Measurements from ENCODE around the gene RNF186.
"Not testable (repeated sequence)": the region's sequence is repeated elsewhere in the genome, so short reads cannot be mapped to it uniquely, and the experiment has no call there.

The RNF186 gene

DNA sequence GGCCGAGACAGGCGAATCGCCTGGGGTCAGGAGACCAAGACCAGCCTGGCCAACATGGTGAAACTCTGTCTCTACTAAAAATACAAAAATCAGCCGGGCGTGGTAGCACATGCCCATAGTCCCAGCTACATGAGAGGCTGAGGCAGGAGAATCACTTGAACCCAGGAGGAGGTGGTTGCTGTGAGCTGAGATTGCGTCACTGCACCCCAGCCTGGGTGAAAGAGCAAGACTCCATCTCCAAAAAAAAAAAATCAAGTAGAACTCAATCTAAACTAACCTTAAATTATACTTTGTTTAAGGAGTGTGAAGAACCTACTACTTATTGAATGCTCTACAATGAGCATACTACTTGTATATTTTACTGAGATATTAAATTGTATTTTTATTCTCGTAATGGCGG lies 30.5 kb upstream of the RNF186 start:
- no peak for DNase-seq (ENCODE audit: insufficient read length, low spot score)
- FAIRE-seq, result no peak
- no peak for TF ChIP-seq POLR2A (IDR thresholded peaks at IDR 0.05; ENCODE audit: low read depth, low read length)

DNA sequence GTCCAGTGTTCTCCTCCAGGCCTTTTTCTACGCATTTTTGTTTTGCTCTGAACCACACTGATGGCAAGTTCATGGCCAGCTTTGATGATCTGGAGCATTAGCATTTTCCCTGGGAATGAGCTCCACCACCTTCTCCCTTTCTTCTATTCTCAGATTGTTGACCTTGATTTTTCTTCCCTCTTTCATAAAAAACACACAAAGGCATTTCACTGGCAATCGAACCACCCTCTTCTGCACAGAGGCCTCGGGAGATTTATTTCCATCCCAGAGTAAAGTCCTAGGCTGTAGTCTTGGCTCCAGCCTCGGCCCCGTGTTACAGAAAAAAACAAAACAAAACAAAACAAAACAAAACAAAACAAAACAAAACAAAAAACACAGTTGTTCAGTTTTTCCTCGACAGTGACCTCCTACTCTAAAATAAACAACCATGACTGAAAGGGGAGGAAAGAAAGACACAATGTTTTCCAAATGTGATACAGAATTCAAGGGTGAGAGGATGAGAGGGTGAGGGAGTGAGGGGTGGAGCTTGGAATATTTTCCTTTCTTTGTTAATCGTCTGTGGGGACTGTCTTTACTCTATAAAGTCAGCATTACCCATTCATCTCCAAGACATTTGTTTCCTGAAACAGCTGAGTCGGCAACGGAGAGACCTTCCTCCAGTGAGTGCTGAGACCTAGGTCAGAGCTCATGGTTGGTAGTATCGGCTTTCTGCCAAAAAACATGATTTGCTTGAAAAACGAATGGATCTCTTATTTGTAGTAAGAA lies 29.8 kb upstream of the RNF186 start:
- no peak for TF ChIP-seq POLR2A (IDR thresholded peaks at IDR 0.05; ENCODE audit: low read depth, low read length)

DNA sequence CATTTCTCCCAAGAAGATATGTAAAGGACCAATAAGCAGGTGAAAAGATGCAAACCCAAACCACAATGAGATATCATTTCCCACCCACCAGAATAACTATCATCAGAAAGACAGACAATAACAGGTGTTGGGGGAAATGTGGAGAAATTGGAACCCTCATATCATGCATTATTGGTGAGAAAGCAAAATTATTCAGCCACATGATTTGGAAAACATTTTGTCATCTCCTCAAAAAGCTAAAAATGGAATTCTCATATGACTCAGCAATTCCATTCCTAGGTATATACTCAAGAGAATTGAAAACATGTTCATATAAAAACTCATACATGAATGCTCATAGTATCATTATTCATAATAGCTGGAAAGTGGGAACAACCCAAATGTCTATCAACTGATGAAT lies 25.1 kb upstream of the RNF186 start:
- no peak for DNase-seq (ENCODE audit: insufficient read length, low spot score)
- no peak for FAIRE-seq
- no peak for TF ChIP-seq POLR2A (IDR thresholded peaks at IDR 0.05; ENCODE audit: low read depth, low read length)

More for the DNA sequence above, 29.8 kb upstream of the RNF186 start:
- FAIRE-seq (no peak), DNase-seq (ENCODE audit: insufficient read length, low spot score) (no peak)

DNA sequence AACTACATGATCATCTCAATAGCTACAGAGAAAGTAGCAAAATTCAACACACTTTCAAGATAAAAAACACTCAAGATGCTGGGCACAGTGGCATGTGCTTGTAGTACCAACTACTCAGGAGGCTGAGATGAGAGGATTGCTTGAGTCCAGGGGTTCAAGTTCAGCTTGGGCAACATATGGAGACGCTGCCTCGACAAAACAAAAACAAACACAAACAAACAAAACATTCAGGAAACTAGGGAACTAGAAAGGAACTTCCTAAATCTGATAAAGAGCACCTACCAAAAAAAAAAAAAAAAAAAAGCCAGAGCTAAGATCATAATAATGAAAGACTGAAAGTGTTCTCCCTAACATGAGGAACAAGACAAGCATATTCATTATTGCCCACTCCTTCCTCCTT lies 22.8 kb upstream of the RNF186 start:
- DNase-seq (ENCODE audit: insufficient read length, low spot score), result no peak
- no peak for TF ChIP-seq POLR2A (IDR thresholded peaks at IDR 0.05; ENCODE audit: low read depth, low read length)

DNA sequence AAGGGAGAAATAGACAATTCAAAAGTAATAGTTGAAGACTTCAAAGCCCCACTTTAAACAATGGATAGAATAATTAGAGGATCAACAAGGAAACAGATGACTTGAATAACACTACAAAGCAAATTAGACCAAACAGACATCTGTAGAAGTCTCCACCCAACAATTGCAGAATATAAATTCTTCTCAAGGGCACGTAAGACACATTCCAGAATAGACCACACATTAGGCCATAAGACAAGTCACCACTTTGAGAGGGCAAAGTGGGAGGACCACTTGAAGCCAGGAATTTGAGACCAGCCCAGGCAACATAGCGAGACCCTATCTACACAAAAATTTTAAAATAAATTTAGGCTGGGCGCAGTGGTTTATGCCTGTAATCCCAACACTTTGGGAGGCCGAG lies 20.5 kb upstream of the RNF186 start:
- no peak for FAIRE-seq
- no peak for DNase-seq (ENCODE audit: insufficient read length, low spot score)
- TF ChIP-seq POLR2A (IDR thresholded peaks at IDR 0.05; ENCODE audit: low read depth, low read length), result no peak

More for the DNA sequence above, 22.8 kb upstream of the RNF186 start:
- no peak for FAIRE-seq

DNA sequence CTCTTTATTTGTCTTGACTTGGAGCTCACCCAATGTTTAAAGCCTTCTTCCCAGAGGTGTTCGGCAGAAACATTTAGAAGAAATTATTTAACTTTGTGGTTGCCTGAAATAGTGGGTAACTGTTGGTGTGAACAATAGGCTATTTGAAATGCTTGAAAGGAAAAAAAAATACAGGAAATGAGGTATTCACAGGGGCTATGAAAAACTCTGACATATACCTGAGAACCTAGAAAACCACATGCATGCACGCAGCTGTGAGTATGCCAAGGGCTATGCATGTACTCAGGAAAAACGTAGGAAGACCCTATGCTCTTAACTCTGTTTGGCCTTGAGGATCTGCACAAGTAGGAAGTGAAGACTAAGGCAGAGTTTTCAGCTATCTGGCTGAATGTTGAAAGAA lies 16.4 kb upstream of the RNF186 start:
- no peak for FAIRE-seq
- no peak for DNase-seq (ENCODE audit: insufficient read length, low spot score)
- TF ChIP-seq POLR2A (IDR thresholded peaks at IDR 0.05; ENCODE audit: low read depth, low read length), result no peak

DNA sequence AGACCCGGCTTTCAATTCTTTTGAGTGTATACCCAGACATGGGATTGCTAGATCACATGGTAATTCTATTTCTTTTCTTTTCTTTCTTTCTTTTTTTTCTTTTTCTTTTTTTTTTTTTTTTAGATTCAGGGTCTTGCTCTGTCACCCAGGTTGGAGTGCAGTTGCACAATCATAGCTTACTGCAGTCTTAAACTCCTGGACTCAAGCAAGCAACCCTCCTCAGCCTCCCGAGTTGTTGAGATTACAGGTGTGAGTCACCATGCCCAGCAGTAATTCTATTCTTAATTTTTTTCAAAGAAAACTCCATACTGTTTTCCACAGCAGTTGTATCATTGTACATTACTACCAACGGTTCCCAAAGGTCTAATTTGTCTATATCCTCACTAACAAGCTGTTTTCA lies 13.5 kb upstream of the RNF186 start:
- no peak for TF ChIP-seq POLR2A (IDR thresholded peaks at IDR 0.05; ENCODE audit: low read depth, low read length)
- DNase-seq (ENCODE audit: insufficient read length, low spot score), result no peak
- no peak for FAIRE-seq

DNA sequence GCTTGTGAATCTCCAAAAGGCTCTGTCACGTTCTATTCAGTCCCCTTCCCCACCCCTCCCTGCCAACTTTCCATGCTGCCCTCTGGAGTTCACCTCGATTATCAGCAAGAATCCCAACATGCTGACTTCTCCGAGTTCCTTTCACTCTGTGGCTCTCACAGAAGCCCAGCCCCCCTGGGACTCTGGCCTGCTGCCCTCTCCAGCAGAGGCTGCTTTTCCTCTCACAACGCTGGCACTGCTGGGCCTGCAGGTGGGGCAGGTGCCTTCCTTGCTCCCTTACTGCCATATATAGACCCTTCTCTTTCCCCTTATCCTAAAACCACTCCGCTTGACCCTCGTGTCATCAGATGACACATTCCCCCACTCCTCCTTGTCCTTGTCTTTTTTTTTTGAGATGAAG lies 10.2 kb upstream of the RNF186 start:
- DNase-seq (ENCODE audit: insufficient read length, low spot score), result no peak
- TF ChIP-seq POLR2A (IDR thresholded peaks at IDR 0.05; ENCODE audit: low read depth, low read length), result no peak
- no peak for FAIRE-seq

DNA sequence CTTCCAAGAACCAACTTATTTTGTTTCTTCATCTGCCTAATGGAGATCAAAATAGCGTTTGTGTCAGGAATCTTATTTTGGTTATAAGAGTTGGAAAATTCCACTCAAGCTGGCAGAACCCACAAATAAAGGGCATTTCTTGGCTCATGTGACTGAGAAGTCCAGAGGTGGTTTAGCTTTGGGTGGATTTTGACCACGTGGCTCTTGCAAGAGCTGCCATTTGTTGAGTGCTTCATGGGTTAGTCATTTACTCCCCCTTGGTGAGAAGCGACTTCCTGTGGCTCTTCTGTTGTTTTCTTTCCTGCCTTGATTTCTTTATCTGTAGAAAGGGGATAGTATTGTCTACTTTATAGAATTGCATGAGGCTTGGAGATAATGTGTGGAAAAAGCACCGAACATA lies 9.5 kb upstream of the RNF186 start:
- DNase-seq (ENCODE audit: insufficient read length, low spot score), result peak; percentile 37

DNA sequence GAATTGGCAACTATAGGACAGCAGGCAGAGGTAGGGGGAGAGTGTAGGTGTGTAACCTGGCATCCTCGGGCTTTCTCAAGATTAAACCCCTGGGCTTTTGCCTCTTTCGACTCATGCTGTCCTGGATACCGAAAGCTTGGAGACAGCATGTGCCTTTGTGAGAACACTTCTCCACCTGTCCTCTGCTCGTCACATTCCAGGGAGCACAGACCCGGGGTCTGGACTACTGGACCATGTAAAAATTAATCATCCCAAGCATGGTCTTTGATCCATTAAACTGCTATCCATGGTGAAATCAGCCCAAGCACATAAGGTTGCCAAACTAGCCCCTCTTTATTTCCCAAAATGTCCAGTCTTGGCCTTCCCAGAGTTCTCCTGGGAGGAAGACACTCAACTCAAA lies 9.0 kb upstream of the RNF186 start:
- FAIRE-seq (no peak), DNase-seq (ENCODE audit: insufficient read length, low spot score) (no peak)
- no peak for TF ChIP-seq POLR2A (IDR thresholded peaks at IDR 0.05; ENCODE audit: low read depth, low read length)

More for the DNA sequence above, 9.5 kb upstream of the RNF186 start:
- FAIRE-seq, result no peak
- no peak for TF ChIP-seq POLR2A (IDR thresholded peaks at IDR 0.05; ENCODE audit: low read depth, low read length)

DNA sequence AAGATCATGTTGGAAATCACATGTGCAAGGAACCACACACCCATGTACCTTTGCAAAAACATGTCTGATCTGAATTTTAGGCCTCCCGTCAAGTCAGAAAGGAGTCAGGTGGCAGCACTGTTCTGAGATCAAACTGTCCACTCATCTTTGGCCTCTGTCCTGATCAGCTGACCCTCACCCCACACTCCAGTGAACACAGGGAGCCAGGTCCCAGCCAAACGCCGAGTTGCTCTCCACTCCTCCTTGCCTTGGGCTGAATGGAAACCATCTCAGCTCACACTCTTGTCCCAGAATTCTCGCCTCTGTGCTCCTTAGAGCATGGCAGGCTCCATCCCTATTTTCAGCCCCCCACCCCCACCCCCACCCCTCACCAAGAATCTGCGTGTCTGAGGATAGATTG lies 4.6 kb upstream of the RNF186 start:
- no peak for TF ChIP-seq POLR2A (IDR thresholded peaks at IDR 0.05; ENCODE audit: low read depth, low read length)
- FAIRE-seq (no peak), DNase-seq (ENCODE audit: insufficient read length, low spot score) (no peak)

DNA sequence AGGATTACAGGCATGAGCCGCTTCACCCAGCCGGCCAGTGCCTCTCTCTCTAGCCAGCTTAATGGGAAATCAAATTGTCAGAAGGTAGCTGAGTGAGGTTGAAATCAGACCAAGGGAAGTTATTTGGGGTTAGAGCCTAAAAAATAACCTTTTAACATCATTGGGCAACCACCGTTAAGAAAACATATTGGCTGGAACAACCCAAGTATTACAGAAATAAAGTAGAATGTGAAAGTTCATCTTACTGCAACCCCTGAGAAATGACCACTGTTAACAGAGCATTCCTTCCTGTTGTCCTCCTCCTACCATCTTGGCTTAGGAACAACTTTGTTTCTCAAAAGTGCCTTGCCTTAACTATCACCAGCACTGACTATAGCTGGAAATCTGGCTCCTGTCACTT lies 3.2 kb upstream of the RNF186 start:
- FAIRE-seq, result no peak

DNA sequence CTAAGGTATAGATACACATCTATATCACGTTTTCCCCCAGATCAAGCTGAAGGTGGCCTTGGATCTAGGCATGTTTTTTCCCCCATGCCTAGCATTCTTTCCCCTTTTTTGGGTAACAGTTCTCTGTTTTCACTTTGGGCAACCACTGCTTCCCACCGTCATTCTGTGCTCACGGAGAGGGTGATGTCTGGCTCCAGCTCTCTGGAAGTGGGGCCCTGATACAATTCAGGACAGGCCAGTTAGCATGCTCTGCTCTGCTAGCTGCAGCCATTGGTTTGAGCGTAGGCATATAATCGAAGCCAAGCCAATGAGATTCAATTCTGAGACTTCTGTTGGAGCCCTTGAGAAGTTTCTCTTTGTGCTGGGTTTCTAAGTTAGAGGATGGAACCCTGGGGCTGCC lies 2.1 kb upstream of the RNF186 start:
- no peak for FAIRE-seq
- TF ChIP-seq POLR2A (IDR thresholded peaks at IDR 0.05; ENCODE audit: low read depth, low read length), result no peak
- DNase-seq (ENCODE audit: insufficient read length, low spot score), result no peak

More for the DNA sequence above, 3.2 kb upstream of the RNF186 start:
- no peak for TF ChIP-seq POLR2A (IDR thresholded peaks at IDR 0.05; ENCODE audit: low read depth, low read length)
- DNase-seq (ENCODE audit: insufficient read length, low spot score), result no peak

DNA sequence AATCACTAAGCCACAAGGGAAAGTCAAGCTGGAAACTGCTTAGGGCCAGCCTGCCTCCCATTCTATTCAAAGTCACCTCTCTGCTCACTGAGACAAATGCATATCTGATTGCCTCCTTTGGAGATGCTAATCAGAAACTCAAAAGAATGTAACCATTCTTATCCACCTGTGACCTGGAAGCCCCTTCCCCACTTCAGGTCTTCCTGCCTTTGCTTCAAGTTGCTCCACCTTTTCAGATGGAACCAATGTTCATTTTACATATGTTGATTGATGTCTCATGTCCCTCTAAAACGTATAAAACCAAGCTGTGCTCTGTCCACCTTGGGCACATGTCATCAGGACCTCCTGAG lies 1.6 kb upstream of the RNF186 start:
- DNase-seq (ENCODE audit: insufficient read length, low spot score); FAIRE-seq: not testable (repeated sequence)

DNA sequence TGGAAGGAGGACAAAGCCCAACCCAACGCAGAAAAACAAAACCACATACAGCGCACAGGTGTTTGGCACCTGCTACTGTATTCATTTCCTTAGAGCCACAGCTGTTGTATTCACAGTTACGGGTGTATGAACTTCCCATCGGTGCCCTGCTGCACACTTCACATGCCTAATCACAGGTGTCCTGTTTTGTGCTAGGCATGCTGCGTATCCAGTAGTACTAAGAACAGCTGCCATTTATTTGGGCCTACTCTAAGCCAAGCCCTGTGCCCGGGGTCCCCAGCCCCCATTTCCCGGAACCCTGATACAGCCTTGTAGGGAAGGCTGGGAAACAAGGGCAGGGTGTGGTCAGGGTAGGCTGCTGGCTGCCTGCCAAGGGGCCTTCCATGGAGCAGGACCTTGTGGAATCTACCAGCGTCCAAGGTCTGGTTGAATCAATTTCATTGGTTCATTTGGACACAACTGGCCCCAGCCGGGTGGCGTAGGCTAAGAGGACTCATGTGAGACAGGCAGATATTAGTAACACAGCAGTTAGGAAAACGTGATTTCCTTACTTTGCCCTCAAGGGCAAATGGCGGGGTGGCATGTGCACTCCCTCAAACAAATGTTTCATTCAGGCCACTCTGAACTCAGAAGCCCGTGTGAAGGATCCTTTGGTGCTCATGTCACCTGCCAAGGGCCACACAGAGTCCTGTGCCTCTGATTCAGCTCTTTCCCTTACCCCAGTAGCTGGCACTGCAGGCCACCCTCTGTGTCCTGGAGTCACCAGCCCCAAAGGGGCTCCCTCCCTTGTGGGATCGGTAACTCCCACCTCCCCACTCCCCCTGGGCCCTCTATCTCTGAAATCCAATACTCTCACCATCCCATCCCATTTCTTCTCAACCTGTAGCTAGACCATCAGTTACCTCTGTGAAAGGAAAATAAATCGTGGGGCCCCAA lies 986 bp upstream of the RNF186 start:
- FAIRE-seq (no peak), DNase-seq (ENCODE audit: insufficient read length, low spot score) (no peak)
- TF ChIP-seq POLR2A (IDR thresholded peaks at IDR 0.05; ENCODE audit: low read depth, low read length), result no peak
